Suprapubic skin (tissue), 4 donors: ENCODE measurements around the gene PRKN. TPM values are rescaled to one million over a fixed set of nuclear protein-coding genes. Genes with fewer than 3 reads are reported as not detected.

Experiments used
- DNase-seq, 2 donors: peaks; one replicate each; pipeline ENCODE4 v3.0.0-alpha.2; 2019; ENCODE audit warnings: low spot score in 2 of 2
- H3K27ac ChIP-seq: fragments of 200-600 bp; sonication (generic); one replicate; pipeline ENCODE4 v1.5.1; 2019
- H3K27me3 ChIP-seq: fragments of 200-600 bp; sonication (generic); one replicate; pipeline ENCODE4 v1.5.1; 2019
- H3K36me3 ChIP-seq: fragments of 200-600 bp; sonication (generic); one replicate; pipeline ENCODE4 v1.5.1; 2019
- H3K4me1 ChIP-seq: fragments of 200-600 bp; sonication (generic); one replicate; pipeline ENCODE4 v1.5.1; 2019
- H3K4me3 ChIP-seq: fragments of 200-600 bp; sonication (generic); one replicate; pipeline ENCODE4 v1.5.1; 2019; ENCODE audit warnings: mild to moderate bottlenecking
- H3K9me3 ChIP-seq: fragments of 200-600 bp; sonication (generic); one replicate; pipeline ENCODE4 v1.5.1; 2019
- CTCF ChIP-seq, 2 donors: fragments of 200-600 bp in 1 of 2; fragments of 450-650 bp in 1 of 2; sonication (generic) in 1 of 2; IDR thresholded peaks; one replicate each; pipeline ENCODE4 v1.5.1; 2016 to 2019; ENCODE audit warnings: antibody characterized with exemption in 2 of 2, mild to moderate bottlenecking in 1 of 2, moderate library complexity in 1 of 2
- EP300 ChIP-seq: sonication (generic); formaldehyde crosslinking; IDR thresholded peaks from one replicate; pipeline ENCODE4 v1.6.1; 2017; ENCODE audit warnings: antibody characterized with exemption
- POLR2A ChIP-seq, 2 donors: fragments of 450-650 bp; IDR thresholded peaks; one replicate each; pipeline ENCODE4 v1.6.1; 2017; ENCODE audit warnings: antibody characterized with exemption in 2 of 2, mild to moderate bottlenecking in 2 of 2, moderate library complexity in 2 of 2
- POLR2AphosphoS5 ChIP-seq, 3 donors: sonication (generic); formaldehyde crosslinking; IDR thresholded peaks; one replicate each; pipeline ENCODE4 v1.6.1; 2017; ENCODE audit warnings: antibody characterized with exemption in 3 of 3
- WGBS: methylation state at CpG from one replicate; pipeline ENCODE4 v1.1.5; 2018; 5-methylcytosine and 5-hydroxymethylcytosine counted together
- total RNA-seq, 4 donors: library from RNA; depleted of rRNA; stranded (reverse); fragments of >200 nt; gene quantifications; one replicate each; pipeline ENCODE4 v1.1.0, GENCODE V29; 2016

PRKN gene
- total RNA-seq, 4 donors from 2014 or later = 7.2 to 22.8 (median 14.4) TPM

GRCh38 chr6:161414707-161415106 is 1312.9 kb downstream of the PRKN start:
- H3K27ac ChIP-seq = no peak overlapping the region
- H3K27me3 ChIP-seq = no peaks in the 10 kb centered on the region
- H3K9me3 ChIP-seq = no peaks in the 10 kb centered on the region
- no peaks in the 10 kb centered on the region for H3K36me3 ChIP-seq
- no peak for DNase-seq
- TF ChIP-seq POLR2AphosphoS5 (IDR thresholded peaks at IDR 0.05) (no peak), CTCF (IDR thresholded peaks at IDR 0.05) (no peak), EP300 (no peak), POLR2A (IDR thresholded peaks at IDR 0.05) (no peak)
- H3K4me1 ChIP-seq = peaks cover 22% of the 10 kb centered on the region
- WGBS = 45% methylated on average over 5 of the region's 9 CpGs
- no peak overlapping the region for H3K4me3 ChIP-seq

GRCh38 chr6:161414180-161414579 is 1313.4 kb downstream of the PRKN start:
- H3K36me3 ChIP-seq = no peaks in the 10 kb centered on the region
- DNase-seq = no peak
- 31% methylated on average over 11 of the region's 11 CpGs for WGBS
- peaks cover 22% of the 10 kb centered on the region for H3K4me1 ChIP-seq
- no peaks in the 10 kb centered on the region for H3K9me3 ChIP-seq
- no peak overlapping the region for H3K27ac ChIP-seq
- H3K27me3 ChIP-seq = no peaks in the 10 kb centered on the region
- no peak overlapping the region for H3K4me3 ChIP-seq
- no peak for TF ChIP-seq POLR2A (IDR thresholded peaks at IDR 0.05)
- TF ChIP-seq EP300 = no peak
- TF ChIP-seq CTCF (IDR thresholded peaks at IDR 0.05) = no peak
- no peak for TF ChIP-seq POLR2AphosphoS5 (IDR thresholded peaks at IDR 0.05)

GRCh38 chr6:161413355-161413771 is 1314.2 kb downstream of the PRKN start:
- no peak for TF ChIP-seq POLR2AphosphoS5 (IDR thresholded peaks at IDR 0.05)
- no peak for TF ChIP-seq EP300
- TF ChIP-seq POLR2A (IDR thresholded peaks at IDR 0.05) = no peak
- TF ChIP-seq CTCF (IDR thresholded peaks at IDR 0.05) = no peak
- no peak overlapping the region for H3K4me3 ChIP-seq
- no peak overlapping the region for H3K27ac ChIP-seq
- peaks cover 18% of the 10 kb centered on the region for H3K4me1 ChIP-seq
- H3K36me3 ChIP-seq = no peaks in the 10 kb centered on the region
- H3K27me3 ChIP-seq = no peaks in the 10 kb centered on the region
- no peak for DNase-seq
- no peaks in the 10 kb centered on the region for H3K9me3 ChIP-seq
- 94% methylated on average over 9 of the region's 9 CpGs for WGBS

- H3K27me3 ChIP-seq = no peaks in the 10 kb centered on the region
- WGBS = 85% methylated on average over 5 of the region's 5 CpGs
- DNase-seq = no peak
Measured at GRCh38 chr6:161412795-161413194, 1314.8 kb downstream of the PRKN start.

More at GRCh38 chr6:161412795-161413194, 1314.8 kb downstream of the PRKN start:
- H3K36me3 ChIP-seq = no peaks in the 10 kb centered on the region
- H3K4me3 ChIP-seq = no peak overlapping the region
- H3K9me3 ChIP-seq = no peaks in the 10 kb centered on the region
- H3K27ac ChIP-seq = no peak overlapping the region
- TF ChIP-seq EP300 = no peak
- TF ChIP-seq CTCF (IDR thresholded peaks at IDR 0.05) = no peak
- no peak for TF ChIP-seq POLR2A (IDR thresholded peaks at IDR 0.05)
- no peak for TF ChIP-seq POLR2AphosphoS5 (IDR thresholded peaks at IDR 0.05)
- H3K4me1 ChIP-seq = peaks cover 13% of the 10 kb centered on the region
